PC-9 (cell line): ENCODE data around the gene PTPN2.
"Not testable (repeated sequence)": the region's sequence is repeated elsewhere in the genome, so short reads cannot be mapped to it uniquely, and the experiment has no call there.

Source experiments
- CTCF ChIP-seq: fragments of 200-600 bp; sonication (generic); conservative IDR thresholded peaks from 2 replicates; pipeline ENCODE4 v1.6.1; 2017; ENCODE audit warnings: mixed run types, antibody characterized with exemption, mild to moderate bottlenecking, moderate library complexity
- EZH2 ChIP-seq: fragments of 200-600 bp; sonication (generic); IDR thresholded peaks from 2 replicates; pipeline ENCODE4 v1.8.0; 2017; ENCODE audit warnings: antibody characterized with exemption, low read depth

- not testable (repeated sequence) for TF ChIP-seq CTCF, EZH2
These were observed 12.8 kb upstream of the PTPN2 start for GRCh38 chr18:12896784-12897333.
